Measurements from ENCODE around the gene NLGN1.
A peak's percentile ranks its signal among the peaks of the same experiment; 100 is the strongest.

The NLGN1 gene

DNA sequence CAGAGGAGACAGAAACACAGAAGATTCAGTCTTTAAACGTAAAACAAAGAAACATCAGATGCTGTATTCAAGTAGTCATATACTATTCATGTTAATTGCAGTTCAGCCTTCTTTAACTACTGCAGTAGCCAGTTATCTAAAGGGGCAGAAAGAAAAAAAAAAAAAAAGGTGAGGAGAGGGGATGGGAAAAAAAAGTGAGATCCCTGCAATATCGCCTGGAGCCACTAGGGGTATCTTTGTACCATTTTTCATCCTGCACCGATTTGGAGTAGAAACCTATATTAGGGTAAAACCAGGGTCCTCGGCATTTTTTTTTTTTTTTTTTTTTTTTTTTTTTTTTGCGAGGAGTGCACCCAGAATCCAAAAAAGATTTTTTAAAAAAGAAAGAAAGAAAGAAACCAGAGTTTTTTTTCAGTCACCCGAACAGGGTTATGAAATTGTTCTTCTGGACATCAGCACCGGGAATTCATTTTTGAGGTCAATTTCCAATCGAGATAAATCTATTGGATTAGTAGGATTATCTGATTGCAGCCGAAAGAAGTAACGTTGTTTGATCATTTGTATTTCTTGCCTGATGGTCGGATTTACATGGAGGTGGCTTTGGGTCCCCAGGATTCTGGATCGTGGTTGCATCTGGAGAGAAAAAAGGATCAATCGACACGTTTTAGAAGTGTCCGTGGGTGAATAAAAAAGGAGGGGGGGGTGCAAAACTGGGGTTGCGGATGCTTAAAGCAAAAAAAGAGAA is 186.7 kb downstream of the NLGN1 start:
- peak; percentile 15 for DNase-seq (ENCODE audit: low read depth)
- H3K4me3 ChIP-seq (ENCODE audit: low read depth, low read length): no peak overlapping the region
- TF ChIP-seq, protein P1, sequence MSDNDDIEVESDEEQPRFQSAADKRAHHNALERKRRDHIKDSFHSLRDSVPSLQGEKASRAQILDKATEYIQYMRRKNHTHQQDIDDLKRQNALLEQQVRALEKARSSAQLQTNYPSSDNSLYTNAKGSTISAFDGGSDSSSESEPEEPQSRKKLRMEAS (IDR thresholded peaks at IDR 0.05; ENCODE audit: low read depth, low read length): no peak
- TF ChIP-seq, protein P2, sequence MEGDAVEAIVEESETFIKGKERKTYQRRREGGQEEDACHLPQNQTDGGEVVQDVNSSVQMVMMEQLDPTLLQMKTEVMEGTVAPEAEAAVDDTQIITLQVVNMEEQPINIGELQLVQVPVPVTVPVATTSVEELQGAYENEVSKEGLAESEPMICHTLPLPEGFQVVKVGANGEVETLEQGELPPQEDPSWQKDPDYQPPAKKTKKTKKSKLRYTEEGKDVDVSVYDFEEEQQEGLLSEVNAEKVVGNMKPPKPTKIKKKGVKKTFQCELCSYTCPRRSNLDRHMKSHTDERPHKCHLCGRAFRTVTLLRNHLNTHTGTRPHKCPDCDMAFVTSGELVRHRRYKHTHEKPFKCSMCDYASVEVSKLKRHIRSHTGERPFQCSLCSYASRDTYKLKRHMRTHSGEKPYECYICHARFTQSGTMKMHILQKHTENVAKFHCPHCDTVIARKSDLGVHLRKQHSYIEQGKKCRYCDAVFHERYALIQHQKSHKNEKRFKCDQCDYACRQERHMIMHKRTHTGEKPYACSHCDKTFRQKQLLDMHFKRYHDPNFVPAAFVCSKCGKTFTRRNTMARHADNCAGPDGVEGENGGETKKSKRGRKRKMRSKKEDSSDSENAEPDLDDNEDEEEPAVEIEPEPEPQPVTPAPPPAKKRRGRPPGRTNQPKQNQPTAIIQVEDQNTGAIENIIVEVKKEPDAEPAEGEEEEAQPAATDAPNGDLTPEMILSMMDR (IDR thresholded peaks at IDR 0.05; ENCODE audit: low read depth, low read length): peak; percentile 44

DNA sequence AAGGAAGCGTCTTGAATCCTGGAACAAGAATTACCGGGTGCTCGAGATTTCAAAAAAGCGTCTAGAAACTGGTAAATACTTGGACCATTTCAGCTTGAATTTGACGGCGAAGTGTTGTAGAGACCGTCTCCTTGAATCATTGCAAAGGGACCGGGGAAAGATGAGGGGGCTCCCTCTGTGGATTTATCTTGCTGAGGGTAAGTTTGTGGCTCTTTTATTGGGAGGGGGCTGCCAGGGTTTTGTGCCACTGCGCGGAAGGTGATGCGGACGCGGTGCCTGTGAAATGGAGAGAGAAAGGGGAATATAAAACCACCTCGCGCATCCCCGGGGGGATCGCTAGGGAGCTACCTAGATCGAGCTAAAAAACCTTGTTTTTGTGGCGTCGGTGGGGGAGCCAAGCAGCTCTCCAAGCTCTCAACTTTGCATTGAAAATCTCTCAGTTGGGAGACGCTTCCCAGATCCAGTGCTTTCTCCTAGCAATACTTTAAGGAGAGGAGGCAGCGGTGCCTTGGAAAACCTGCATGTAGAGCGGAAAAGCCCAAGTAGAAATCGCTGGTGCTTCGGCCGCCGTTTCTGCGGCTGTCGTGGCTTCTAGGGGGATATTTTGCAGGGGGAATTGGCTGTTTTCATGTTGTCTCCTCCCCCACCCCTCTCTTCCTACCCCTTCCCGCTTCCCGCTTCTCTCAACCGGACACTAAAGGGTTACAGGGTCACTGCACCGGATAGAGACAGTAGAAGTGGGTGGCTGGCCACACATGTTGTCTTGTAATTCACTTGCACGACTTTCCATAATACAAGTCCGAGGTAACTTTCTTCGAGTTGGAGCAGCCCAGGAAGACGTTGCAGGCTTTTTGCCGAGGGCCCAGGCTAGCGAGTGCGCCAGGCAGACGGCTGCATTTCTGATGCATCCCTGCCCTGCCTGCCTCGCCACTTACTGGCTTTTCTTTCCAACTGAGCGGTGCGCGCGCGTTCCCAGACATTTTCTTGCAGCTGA is 187.6 kb downstream of the NLGN1 start:
- no peak for DNase-seq (ENCODE audit: low read depth)
- TF ChIP-seq, protein P2 (IDR thresholded peaks at IDR 0.05; ENCODE audit: low read depth, low read length): no peak
- TF ChIP-seq, protein P1 (IDR thresholded peaks at IDR 0.05; ENCODE audit: low read depth, low read length): no peak
- TF ChIP-seq MYC (IDR thresholded peaks at IDR 0.05; ENCODE audit: low read depth, low read length): no peak
- no peak for TF ChIP-seq POLR2A (IDR thresholded peaks at IDR 0.05; ENCODE audit: extremely low read depth, insufficient read length)
- H3K4me3 ChIP-seq (ENCODE audit: low read depth, low read length): no peak overlapping the region

DNA sequence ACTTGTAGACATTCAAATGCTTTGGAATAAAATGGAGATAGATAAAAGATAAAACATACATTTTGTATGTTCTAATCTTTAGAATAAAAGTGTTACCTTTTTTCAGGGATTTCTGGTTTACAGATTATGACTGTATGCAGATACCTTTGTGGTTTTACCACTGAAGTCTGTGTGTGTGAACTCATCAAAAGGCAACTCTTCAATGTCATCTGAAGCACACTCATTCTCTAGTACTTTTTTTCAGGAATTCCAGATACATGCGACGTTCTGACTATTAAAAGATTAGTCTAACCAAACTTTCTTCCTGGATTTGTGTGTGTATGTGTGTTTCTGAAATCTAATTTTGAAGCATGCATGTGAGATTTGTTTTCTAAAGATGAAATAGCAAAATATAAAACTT is 188.6 kb downstream of the NLGN1 start:
- DNase-seq (ENCODE audit: low read depth): no peak
- no peak overlapping the region for H3K4me3 ChIP-seq (ENCODE audit: low read depth, low read length)
- TF ChIP-seq, protein P2 (IDR thresholded peaks at IDR 0.05; ENCODE audit: low read depth, low read length): no peak

DNA sequence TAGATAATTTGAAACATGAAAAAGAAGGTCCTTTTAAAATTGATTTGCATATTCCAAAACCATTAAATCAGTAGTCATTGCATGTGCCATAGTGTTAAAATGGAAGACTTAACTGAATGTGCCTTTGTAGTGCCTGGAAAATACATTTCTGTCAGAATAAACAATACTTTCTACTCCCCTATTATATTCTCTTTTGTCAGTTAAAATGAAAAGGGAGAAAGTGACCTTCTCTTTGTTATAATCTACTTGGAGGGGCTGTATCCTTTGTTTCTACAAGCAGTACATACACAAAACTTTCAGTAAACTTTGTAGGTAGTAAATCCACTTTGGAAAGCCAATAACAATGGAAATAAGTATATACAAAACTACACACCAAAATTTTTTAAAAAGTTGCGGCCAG is 189.5 kb downstream of the NLGN1 start:
- no peak for DNase-seq (ENCODE audit: low read depth)
- H3K4me3 ChIP-seq (ENCODE audit: low read depth, low read length): no peak overlapping the region
- no peak for TF ChIP-seq MYC (IDR thresholded peaks at IDR 0.05; ENCODE audit: low read depth, low read length)
- TF ChIP-seq, protein P1 (IDR thresholded peaks at IDR 0.05; ENCODE audit: low read depth, low read length): no peak
- TF ChIP-seq POLR2A (IDR thresholded peaks at IDR 0.05; ENCODE audit: extremely low read depth, insufficient read length): no peak
- TF ChIP-seq, protein P2 (IDR thresholded peaks at IDR 0.05; ENCODE audit: low read depth, low read length): no peak

DNA sequence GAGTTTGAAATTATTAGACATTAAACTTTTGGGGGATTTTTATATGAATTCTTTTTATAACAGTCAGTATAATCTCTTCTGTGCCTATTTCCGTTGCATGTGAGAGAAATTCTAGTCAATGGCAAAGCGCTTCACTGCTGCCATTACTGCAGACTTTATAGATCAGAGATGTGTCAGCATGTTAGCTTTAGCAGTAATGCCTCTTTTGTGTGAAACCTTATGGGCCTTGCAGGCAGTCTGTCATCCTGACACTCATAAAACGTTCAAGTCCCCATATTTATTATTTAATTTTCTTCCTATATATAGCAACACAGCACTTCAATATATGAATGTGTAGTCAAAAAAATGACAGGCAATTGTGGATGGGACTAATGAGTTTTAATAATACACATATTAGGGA is 191.0 kb downstream of the NLGN1 start:
- no peak for DNase-seq (ENCODE audit: low read depth)
- H3K4me3 ChIP-seq (ENCODE audit: low read depth, low read length): no peak overlapping the region
- TF ChIP-seq, protein P2 (IDR thresholded peaks at IDR 0.05; ENCODE audit: low read depth, low read length): no peak
- no peak for TF ChIP-seq MYC (IDR thresholded peaks at IDR 0.05; ENCODE audit: low read depth, low read length)
- no peak for TF ChIP-seq POLR2A (IDR thresholded peaks at IDR 0.05; ENCODE audit: extremely low read depth, insufficient read length)
- TF ChIP-seq, protein P1 (IDR thresholded peaks at IDR 0.05; ENCODE audit: low read depth, low read length): no peak

Measured in NB4 (cell line).